HFF-Myc (cell line): ENCODE data around the gene SPSB4.

Experiments used
- DNase-seq: peaks from one replicate; pipeline ENCODE4 v3.0.0-alpha.2; 2011; ENCODE audit warnings: low read depth; ENCODE audit errors: extremely low read depth
- H3K4me3 ChIP-seq: replicated peaks from 2 replicates; pipeline ENCODE4 v1.5.1; 2011; ENCODE audit warnings: low read depth, mild to moderate bottlenecking, control low read depth, low read length
- TF ChIP-seq, protein P1 (sequence below): IDR thresholded peaks from 2 replicates; pipeline ENCODE4 v1.5.1; 2012; ENCODE audit warnings: mild to moderate bottlenecking, low read depth, low read length, control low read depth; ENCODE audit errors: missing control alignments

Gene SPSB4

GRCh38 chr3:141179983-141180382 is 128.8 kb downstream of the SPSB4 start:
- TF ChIP-seq, protein P1, sequence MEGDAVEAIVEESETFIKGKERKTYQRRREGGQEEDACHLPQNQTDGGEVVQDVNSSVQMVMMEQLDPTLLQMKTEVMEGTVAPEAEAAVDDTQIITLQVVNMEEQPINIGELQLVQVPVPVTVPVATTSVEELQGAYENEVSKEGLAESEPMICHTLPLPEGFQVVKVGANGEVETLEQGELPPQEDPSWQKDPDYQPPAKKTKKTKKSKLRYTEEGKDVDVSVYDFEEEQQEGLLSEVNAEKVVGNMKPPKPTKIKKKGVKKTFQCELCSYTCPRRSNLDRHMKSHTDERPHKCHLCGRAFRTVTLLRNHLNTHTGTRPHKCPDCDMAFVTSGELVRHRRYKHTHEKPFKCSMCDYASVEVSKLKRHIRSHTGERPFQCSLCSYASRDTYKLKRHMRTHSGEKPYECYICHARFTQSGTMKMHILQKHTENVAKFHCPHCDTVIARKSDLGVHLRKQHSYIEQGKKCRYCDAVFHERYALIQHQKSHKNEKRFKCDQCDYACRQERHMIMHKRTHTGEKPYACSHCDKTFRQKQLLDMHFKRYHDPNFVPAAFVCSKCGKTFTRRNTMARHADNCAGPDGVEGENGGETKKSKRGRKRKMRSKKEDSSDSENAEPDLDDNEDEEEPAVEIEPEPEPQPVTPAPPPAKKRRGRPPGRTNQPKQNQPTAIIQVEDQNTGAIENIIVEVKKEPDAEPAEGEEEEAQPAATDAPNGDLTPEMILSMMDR, result no peak
- no peak overlapping the region for H3K4me3 ChIP-seq
- no peak for DNase-seq

DNA sequence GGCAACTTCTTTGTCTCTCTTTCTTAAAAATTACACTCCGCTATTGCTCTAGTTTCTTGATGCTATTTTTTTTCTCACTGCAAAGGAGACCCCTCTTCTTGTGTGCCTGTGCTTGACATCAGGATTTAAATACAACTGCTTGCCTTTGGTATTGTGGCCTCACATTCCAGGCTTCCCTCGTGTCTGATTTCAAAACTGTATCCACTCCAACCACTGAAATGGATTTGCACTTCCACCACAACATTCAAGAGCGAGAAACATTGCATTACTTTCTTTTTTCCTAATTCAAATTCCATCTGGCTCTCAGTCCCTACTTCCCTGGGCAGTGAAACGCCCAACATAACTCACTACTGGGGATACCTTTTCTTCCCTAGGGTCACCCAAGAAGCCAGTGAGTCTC is 130.0 kb downstream of the SPSB4 start:
- no peak overlapping the region for H3K4me3 ChIP-seq
- no peak for DNase-seq
- TF ChIP-seq, protein P1, result no peak

- TF ChIP-seq, protein P1, result no peak
- DNase-seq, result no peak
- H3K4me3 ChIP-seq, result no peak overlapping the region
Measured at GRCh38 chr3:141181819-141182218, 130.7 kb downstream of the SPSB4 start.

- TF ChIP-seq, protein P1, result no peak
- DNase-seq, result no peak
- no peak overlapping the region for H3K4me3 ChIP-seq
Measured at GRCh38 chr3:141183606-141184005, 132.5 kb downstream of the SPSB4 start.

GRCh38 chr3:141184430-141184829 is 133.3 kb downstream of the SPSB4 start:
- H3K4me3 ChIP-seq, result no peak overlapping the region
- no peak for DNase-seq
- TF ChIP-seq, protein P1, result no peak

DNA sequence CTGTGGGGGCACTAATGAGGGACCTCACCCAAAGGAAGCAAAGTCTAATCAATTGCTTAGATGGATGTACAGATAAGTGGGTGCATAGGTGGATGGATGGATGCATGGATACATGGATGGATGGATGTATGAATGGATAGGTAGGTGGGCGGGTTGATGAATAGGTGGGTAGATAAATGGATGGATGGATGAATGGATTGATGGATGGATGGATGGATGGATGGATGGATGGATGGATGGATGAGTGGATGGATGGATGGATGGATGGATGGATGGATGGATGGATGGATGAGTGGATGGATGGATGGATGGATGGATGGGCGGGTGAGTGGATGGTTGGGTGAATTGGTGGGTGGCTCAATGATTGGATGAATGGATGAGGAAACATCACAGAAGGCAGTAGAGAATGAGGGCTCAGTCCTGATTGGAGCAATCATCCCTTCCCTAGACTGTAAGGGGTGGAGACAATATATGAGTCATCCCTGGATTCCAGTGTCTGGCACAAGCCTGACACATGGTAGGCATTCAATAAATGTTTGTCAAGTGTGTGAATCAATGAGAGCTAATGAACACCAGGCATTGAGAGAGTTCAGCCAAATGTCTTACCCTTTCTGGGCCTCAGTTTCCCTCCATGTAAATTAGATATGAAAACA is 140.1 kb downstream of the SPSB4 start:
- DNase-seq, result no peak
- no peak overlapping the region for H3K4me3 ChIP-seq
- TF ChIP-seq, protein P1, result no peak

DNA sequence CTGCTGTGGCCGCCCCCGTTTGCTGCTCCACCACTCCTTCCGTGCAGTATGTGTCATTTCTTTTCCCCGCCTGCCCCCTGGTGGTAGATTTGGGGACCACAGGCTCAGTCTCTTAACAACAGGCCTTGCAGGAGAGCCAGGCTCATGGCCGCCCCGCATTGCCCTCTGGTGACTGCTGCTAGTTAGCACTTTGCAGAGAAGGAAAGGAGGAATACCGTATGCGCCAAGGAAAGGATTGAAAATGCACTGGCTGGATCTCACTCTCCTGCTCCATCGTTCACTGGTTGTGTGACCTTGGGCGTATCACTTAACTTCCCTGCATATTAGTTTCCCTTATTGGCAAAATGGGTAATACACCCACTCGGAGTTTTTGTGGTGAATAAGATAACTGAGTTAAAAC is 141.2 kb downstream of the SPSB4 start:
- H3K4me3 ChIP-seq, result no peak overlapping the region
- DNase-seq, result peak; percentile 86
- TF ChIP-seq, protein P1, result peak; percentile 96
